KMS-11 (cell line): ENCODE results near the gene SLC7A1.

Experiments used
- H2AFZ ChIP-seq: fragments of 200-600 bp; sonication (generic); 2 replicates; pipeline ENCODE4 v1.6.1; 2016; ENCODE audit warnings: antibody characterized with exemption, mixed run types, low read depth
- H3K27ac ChIP-seq: fragments of 200-600 bp; sonication (generic); 2 replicates; pipeline ENCODE4 v1.6.1; 2016; ENCODE audit warnings: mild to moderate bottlenecking, mixed run types
- H3K27me3 ChIP-seq: fragments of 200-600 bp; sonication (generic); 2 replicates; pipeline ENCODE4 v1.6.1; 2017; ENCODE audit warnings: mild to moderate bottlenecking, low read depth, mixed run types, moderate library complexity; ENCODE audit not compliant: insufficient read depth
- H3K36me3 ChIP-seq: fragments of 200-600 bp; sonication (generic); 2 replicates; pipeline ENCODE4 v1.6.1; 2017; ENCODE audit warnings: mild to moderate bottlenecking, mixed run types; ENCODE audit not compliant: insufficient read depth
- H3K4me1 ChIP-seq: fragments of 200-600 bp; sonication (generic); 2 replicates; pipeline ENCODE4 v1.6.1; 2016; ENCODE audit warnings: mild to moderate bottlenecking, low read depth, mixed run types; ENCODE audit not compliant: poor library complexity, severe bottlenecking
- H3K4me2 ChIP-seq: fragments of 200-600 bp; sonication (generic); 2 replicates; pipeline ENCODE4 v1.7.0; 2016; ENCODE audit warnings: mild to moderate bottlenecking, mixed run types
- H3K4me3 ChIP-seq: fragments of 200-600 bp; sonication (generic); IDR thresholded peaks from 2 replicates; pipeline ENCODE4 v1.6.1; 2017; ENCODE audit warnings: low read depth, low read length, mixed read lengths; ENCODE audit not compliant: insufficient read depth
- H3K79me2 ChIP-seq: fragments of 200-600 bp; sonication (generic); 2 replicates; pipeline ENCODE4 v1.6.1; 2016; ENCODE audit warnings: low read depth, mixed run types; ENCODE audit not compliant: insufficient read depth
- H3K9ac ChIP-seq: fragments of 200-600 bp; sonication (generic); 2 replicates; pipeline ENCODE4 v1.6.1; 2016; ENCODE audit warnings: mild to moderate bottlenecking, mixed run types
- H4K20me1 ChIP-seq: fragments of 200-600 bp; sonication (generic); 2 replicates; pipeline ENCODE4 v1.6.1; 2016; ENCODE audit warnings: mild to moderate bottlenecking, mixed run types; ENCODE audit not compliant: insufficient read depth
- TF ChIP-seq, protein P1 (sequence below): fragments of 200-600 bp; sonication (generic); conservative IDR thresholded peaks from 2 replicates; pipeline ENCODE4 v1.6.1; 2017; ENCODE audit warnings: low read depth, mild to moderate bottlenecking, antibody characterized with exemption, low read length, moderate library complexity, mixed read lengths

The SLC7A1 gene

GRCh38 chr13:29476046-29476445 is 119.4 kb downstream of the SLC7A1 start:
- Histone ChIP-seq H3K4me2 (no peak overlapping the region), H3K27me3 (no peaks in the 10 kb centered on the region), H2AFZ (no peak overlapping the region), H4K20me1 (no peaks in the 10 kb centered on the region), H3K27ac (no peak overlapping the region), H3K36me3 (no peaks in the 10 kb centered on the region), H3K9ac (no peak overlapping the region), H3K4me3 (no peak overlapping the region), H3K4me1 (no peaks in the 10 kb centered on the region), H3K79me2 (no peaks in the 10 kb centered on the region)
- TF ChIP-seq, protein P1, sequence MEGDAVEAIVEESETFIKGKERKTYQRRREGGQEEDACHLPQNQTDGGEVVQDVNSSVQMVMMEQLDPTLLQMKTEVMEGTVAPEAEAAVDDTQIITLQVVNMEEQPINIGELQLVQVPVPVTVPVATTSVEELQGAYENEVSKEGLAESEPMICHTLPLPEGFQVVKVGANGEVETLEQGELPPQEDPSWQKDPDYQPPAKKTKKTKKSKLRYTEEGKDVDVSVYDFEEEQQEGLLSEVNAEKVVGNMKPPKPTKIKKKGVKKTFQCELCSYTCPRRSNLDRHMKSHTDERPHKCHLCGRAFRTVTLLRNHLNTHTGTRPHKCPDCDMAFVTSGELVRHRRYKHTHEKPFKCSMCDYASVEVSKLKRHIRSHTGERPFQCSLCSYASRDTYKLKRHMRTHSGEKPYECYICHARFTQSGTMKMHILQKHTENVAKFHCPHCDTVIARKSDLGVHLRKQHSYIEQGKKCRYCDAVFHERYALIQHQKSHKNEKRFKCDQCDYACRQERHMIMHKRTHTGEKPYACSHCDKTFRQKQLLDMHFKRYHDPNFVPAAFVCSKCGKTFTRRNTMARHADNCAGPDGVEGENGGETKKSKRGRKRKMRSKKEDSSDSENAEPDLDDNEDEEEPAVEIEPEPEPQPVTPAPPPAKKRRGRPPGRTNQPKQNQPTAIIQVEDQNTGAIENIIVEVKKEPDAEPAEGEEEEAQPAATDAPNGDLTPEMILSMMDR = no peak

DNA sequence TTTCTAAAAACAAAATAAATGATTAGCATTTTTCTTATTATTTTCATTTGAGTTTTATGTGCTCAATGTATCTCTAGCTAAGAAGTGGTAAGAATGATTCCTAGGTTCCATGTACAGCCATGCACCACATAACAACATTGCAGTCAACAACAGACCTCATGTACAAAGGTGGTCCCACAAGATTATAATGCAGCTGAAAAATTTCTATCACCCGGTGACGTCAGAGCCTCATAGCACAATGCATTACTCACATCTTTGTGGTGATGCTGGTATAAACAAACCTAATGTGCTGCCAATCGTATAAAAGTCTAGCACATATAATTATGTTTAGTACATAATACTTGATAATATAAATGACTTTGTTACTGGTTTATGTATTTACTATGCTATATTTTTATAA is 120.5 kb downstream of the SLC7A1 start:
- Histone ChIP-seq H2AFZ (no peak overlapping the region), H3K36me3 (no peaks in the 10 kb centered on the region), H3K27me3 (no peaks in the 10 kb centered on the region), H3K4me3 (no peak overlapping the region), H3K4me1 (no peaks in the 10 kb centered on the region), H3K27ac (no peak overlapping the region), H3K79me2 (no peaks in the 10 kb centered on the region), H4K20me1 (no peaks in the 10 kb centered on the region), H3K4me2 (no peak overlapping the region), H3K9ac (no peak overlapping the region)
- TF ChIP-seq, protein P1 = no peak

DNA sequence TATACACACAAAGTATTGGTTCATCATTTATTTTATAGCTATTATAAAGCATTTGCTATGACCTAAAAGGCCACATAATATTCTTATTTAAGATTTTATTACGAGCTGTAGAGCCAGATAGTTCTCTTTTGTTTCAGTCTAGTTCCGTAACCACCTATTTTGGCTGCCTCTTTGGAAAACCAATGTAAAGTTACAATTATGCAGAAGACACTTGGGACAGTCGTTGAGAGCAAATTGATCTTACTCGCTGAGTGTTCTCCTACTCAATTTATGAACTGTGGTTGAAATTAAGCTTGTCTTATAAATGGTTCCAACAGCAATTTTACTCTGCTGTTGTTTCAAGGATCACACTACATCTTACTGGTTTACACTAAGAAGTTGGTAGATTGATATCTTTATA is 122.3 kb downstream of the SLC7A1 start:
- Histone ChIP-seq H2AFZ (no peak overlapping the region), H3K9ac (no peak overlapping the region), H3K36me3 (no peaks in the 10 kb centered on the region), H3K4me3 (no peak overlapping the region), H3K79me2 (no peaks in the 10 kb centered on the region), H3K4me1 (no peaks in the 10 kb centered on the region), H3K4me2 (no peak overlapping the region), H4K20me1 (no peaks in the 10 kb centered on the region), H3K27ac (no peak overlapping the region), H3K27me3 (no peaks in the 10 kb centered on the region)
- TF ChIP-seq, protein P1 = no peak

DNA sequence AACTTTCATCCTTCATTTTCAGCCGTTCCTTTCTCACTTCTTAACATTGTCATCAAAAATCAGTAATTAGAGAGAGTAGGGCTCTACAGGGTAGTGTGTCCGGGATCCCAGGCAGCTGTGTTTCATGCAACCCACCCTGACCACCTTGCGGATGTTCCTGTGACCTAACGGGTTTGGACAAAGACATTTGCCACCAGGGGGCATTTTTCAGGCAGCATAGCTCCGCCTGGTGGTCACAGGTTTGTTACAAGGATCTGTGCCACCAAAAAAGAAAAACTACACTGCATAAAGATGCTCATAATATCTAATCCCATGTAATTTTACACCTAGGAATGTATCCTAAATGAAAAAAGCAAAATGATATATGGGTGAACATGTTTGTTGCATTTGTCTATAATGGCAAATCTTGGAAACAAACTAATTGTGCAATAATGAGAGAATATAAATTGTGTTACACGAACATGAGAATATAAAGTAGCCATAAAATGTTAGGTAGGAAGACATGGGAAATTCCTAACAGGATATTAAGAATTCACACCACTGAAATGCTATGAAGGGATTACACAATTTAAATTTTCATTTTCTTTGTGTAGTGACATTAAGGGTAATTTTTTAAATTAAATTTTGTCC is 123.0 kb downstream of the SLC7A1 start:
- no peak overlapping the region for H2AFZ ChIP-seq

More for the DNA sequence above, 123.0 kb downstream of the SLC7A1 start:
- no peaks in the 10 kb centered on the region for H3K36me3 ChIP-seq
- H3K4me1 ChIP-seq = no peaks in the 10 kb centered on the region
- H4K20me1 ChIP-seq = no peaks in the 10 kb centered on the region
- H3K27ac ChIP-seq = no peak overlapping the region
- no peak overlapping the region for H3K4me3 ChIP-seq
- H3K9ac ChIP-seq = no peak overlapping the region
- H3K79me2 ChIP-seq = no peaks in the 10 kb centered on the region
- H3K27me3 ChIP-seq = no peaks in the 10 kb centered on the region
- no peak overlapping the region for H3K4me2 ChIP-seq
- TF ChIP-seq, protein P1 = peak; percentile 80
